GM10248 (cell line): ENCODE data around the gene TUBGCP3.
"Not testable (repeated sequence)": the region's sequence is repeated elsewhere in the genome, so short reads cannot be mapped to it uniquely, and the experiment has no call there.

Source experiments
- CTCF ChIA-PET: fragments of 300-600 bp; sonication (Branson Sonifier 250); formaldehyde crosslinking; extraction: SDS; loops from one replicate; lab custom pipeline; 2021; ENCODE audit warnings: antibody characterized with exemption; lab: Yijun Ruan, JAX
- POLR2A ChIA-PET: fragments of 350-650 bp; sonication (Branson Sonifier 250); formaldehyde crosslinking; extraction: SDS; loops from one replicate; lab custom pipeline; 2020; ENCODE audit warnings: antibody characterized with exemption; lab: Yijun Ruan, JAX
- DNase-seq: peaks from one replicate; pipeline ENCODE4 v3.0.0; 2012; ENCODE audit errors: extremely low spot score
- CTCF ChIP-seq: IDR thresholded peaks from 2 replicates; pipeline ENCODE4 v1.5.1; 2012; ENCODE audit warnings: mild to moderate bottlenecking, low read depth; ENCODE audit errors: extremely low read depth, missing control alignments, control extremely low read depth

TUBGCP3 gene

GRCh38 chr13:112629161-112629560 lies 41.2 kb upstream of the TUBGCP3 start:
- no peak for TF ChIP-seq CTCF
- ChIA-PET POLR2A (interaction anchor here (0.6 kb wide), 1 partner anchor 320 kb away, joined by 5 read pairs; no protein-coding TSS in a partner anchor), CTCF (interaction anchor here (1.3 to 1.4 kb wide), 3 partner anchors 12 to 77 kb away, joined by 3 read pairs; no protein-coding TSS in a partner anchor)
- DNase-seq, result no peak

DNA sequence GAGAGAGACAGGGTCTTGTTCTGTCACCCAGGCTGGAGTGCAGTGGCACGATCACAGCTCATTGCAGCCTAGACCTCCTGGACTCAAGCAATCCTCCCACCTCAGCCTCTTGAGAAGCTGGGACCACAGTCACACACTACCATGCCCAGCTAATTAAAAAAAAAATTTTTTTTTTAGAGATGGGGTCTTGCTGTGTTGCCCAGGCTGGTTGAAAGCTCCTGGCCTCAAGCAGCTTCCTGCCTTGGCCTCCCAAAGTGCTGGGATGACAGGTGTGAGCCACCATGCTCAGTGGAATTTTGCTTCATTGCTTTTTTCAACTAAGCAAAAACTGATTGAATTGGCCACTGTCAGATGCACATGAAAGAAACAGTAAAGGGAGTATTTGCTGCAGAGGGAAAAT lies 39.7 kb upstream of the TUBGCP3 start:
- CTCF ChIA-PET, result interaction anchor here (1.0 kb wide), 2 partner anchors 13 to 247 kb away, joined by 4 to 5 read pairs; no protein-coding TSS in a partner anchor
- POLR2A ChIA-PET, DNase-seq: not testable (repeated sequence)

DNA sequence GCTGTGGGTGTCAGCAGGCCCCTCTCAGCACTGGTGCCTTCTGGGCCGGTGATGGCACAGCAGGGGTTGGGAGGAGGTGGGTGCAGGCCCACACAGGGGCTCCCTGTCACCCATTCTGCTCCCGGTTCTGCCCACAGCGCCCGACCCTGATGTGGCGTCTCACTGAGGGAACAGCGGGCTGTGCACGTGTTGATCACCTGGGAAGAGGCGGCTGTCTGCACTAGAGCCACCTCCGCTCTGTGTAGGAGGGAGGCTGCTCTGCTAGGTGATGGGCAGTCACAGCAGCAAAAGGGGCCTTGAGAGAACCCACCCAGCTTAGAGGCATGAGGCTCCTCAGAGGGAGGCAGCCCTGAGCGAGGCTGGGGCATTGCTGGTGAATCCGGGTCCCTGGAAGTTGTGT lies 39.2 kb upstream of the TUBGCP3 start:
- ChIA-PET POLR2A (no interaction called here), CTCF (interaction anchor here (1.0 kb wide), 1 partner anchor 14 kb away, joined by 4 read pairs; no protein-coding TSS in a partner anchor)
- TF ChIP-seq CTCF, result no peak
- DNase-seq, result no peak

- ChIA-PET POLR2A (no interaction called here), CTCF (interaction anchor here (1.0 to 1.4 kb wide), 2 partner anchors 14 to 248 kb away, joined by 4 to 5 read pairs; no protein-coding TSS in a partner anchor)
- no peak for DNase-seq
- no peak for TF ChIP-seq CTCF
Measured at GRCh38 chr13:112626761-112627160, 38.8 kb upstream of the TUBGCP3 start.

GRCh38 chr13:112626124-112626523 lies 38.2 kb upstream of the TUBGCP3 start:
- DNase-seq, result no peak
- ChIA-PET CTCF (interaction anchor here (1.4 kb wide), 1 partner anchor 249 kb away, joined by 5 read pairs; no protein-coding TSS in a partner anchor), POLR2A (no interaction called here)
- no peak for TF ChIP-seq CTCF

- DNase-seq, result no peak
- no peak for TF ChIP-seq CTCF
- POLR2A ChIA-PET, result no interaction called here
- CTCF ChIA-PET, result interaction anchor here (1.4 kb wide), 1 partner anchor 249 kb away, joined by 5 read pairs; no protein-coding TSS in a partner anchor
Measured at GRCh38 chr13:112625698-112626097, 37.7 kb upstream of the TUBGCP3 start.

- DNase-seq, result no peak
- POLR2A ChIA-PET, result no interaction called here
- no peak for TF ChIP-seq CTCF
- CTCF ChIA-PET, result interaction anchor here (0.9 to 1.2 kb wide), 2 partner anchors 14 to 19 kb away, joined by 3 to 6 read pairs; no protein-coding TSS in a partner anchor
Measured at GRCh38 chr13:112624602-112625430, 36.9 kb upstream of the TUBGCP3 start.
